Endodermal cell (in vitro differentiated cells): Measurements from ENCODE around the gene MEGF8. TPM values are rescaled to one million over a fixed set of nuclear protein-coding genes. Genes with fewer than 3 reads are reported as not detected.

Source experiments
- DNase-seq: peaks from one replicate; pipeline ENCODE4 v3.0.0-alpha.2; 2017
- H3K27ac ChIP-seq: 2 replicates; pipeline ENCODE4 v1.5.1; 2013; ENCODE audit warnings: mild to moderate bottlenecking, low read depth, low read length, moderate library complexity
- H3K27me3 ChIP-seq: 2 replicates; pipeline ENCODE4 v1.6.1; 2013; ENCODE audit warnings: mild to moderate bottlenecking, low read length, moderate library complexity; ENCODE audit not compliant: insufficient read depth, control insufficient read depth, poor library complexity, severe bottlenecking
- H3K36me3 ChIP-seq: 2 replicates; pipeline ENCODE4 v1.7.0; 2013; ENCODE audit warnings: mild to moderate bottlenecking, low read length, moderate library complexity; ENCODE audit not compliant: control insufficient read depth, insufficient read depth
- H3K4me1 ChIP-seq: one replicate; pipeline ENCODE4 v1.7.0; 2013; ENCODE audit warnings: low read length; ENCODE audit not compliant: control insufficient read depth, insufficient read depth
- H3K4me3 ChIP-seq: 2 replicates; pipeline ENCODE4 v1.5.1; 2013; ENCODE audit warnings: mild to moderate bottlenecking, low read length, moderate library complexity
- H3K9ac ChIP-seq: 2 replicates; pipeline ENCODE4 v1.6.1; 2013; ENCODE audit warnings: mild to moderate bottlenecking, low read length, moderate library complexity; ENCODE audit not compliant: poor library complexity, severe bottlenecking; ENCODE audit errors: extremely low read depth
- H3K9me3 ChIP-seq: 2 replicates; pipeline ENCODE4 v1.6.1; 2013; ENCODE audit warnings: mild to moderate bottlenecking, low read length, moderate library complexity; ENCODE audit not compliant: control insufficient read depth
- H3K27ac Mint-ChIP-seq: 2 replicates; pipeline ENCODE4 v1.8.0; 2020; ENCODE audit warnings: mixed read lengths
- H3K27me3 Mint-ChIP-seq: 2 replicates; pipeline ENCODE4 v1.8.0; 2021; ENCODE audit warnings: mild to moderate bottlenecking, mixed read lengths; ENCODE audit not compliant: insufficient read depth
- H3K36me3 Mint-ChIP-seq: 2 replicates; pipeline ENCODE4 v1.8.0; 2020; ENCODE audit warnings: low read depth, mixed read lengths
- H3K4me1 Mint-ChIP-seq: 2 replicates; pipeline ENCODE4 v1.8.0; 2020; ENCODE audit warnings: mixed read lengths
- H3K4me3 Mint-ChIP-seq: 2 replicates; pipeline ENCODE4 v1.8.0; 2020; ENCODE audit warnings: mild to moderate bottlenecking, moderate library complexity, mixed read lengths
- H3K9me3 Mint-ChIP-seq: 2 replicates; pipeline ENCODE4 v1.8.0; 2020; ENCODE audit warnings: mild to moderate bottlenecking, mixed read lengths
- WGBS, 2 experiments: methylation state at CpG; one replicate each; pipeline versions ENCODE4 v1.1.5 to v1.1.7; 2013; ENCODE audit warnings: missing lambda C conversion rate in 2 of 2, mixed read lengths in 1 of 2; ENCODE audit not compliant: insufficient coverage in 1 of 2, insufficient read length in 1 of 2; 5-methylcytosine and 5-hydroxymethylcytosine counted together
- total RNA-seq, 2 donors: library from RNA; stranded (reverse); fragmentation: NEBNext Ultra II Directional in 1 of 2; extraction: Animal tissue kit (Norgen Biotek cat#: 25700) in 1 of 2; gene quantifications; 2 replicates in 1 of 2; 3 replicates in 1 of 2; pipeline ENCODE4 v1.2.1, GENCODE V29; 2021
- TF ChIP-seq, protein P1 (sequence below): fragments of 200-600 bp; sonication (generic); conservative IDR thresholded peaks from 2 replicates; pipeline ENCODE4 v1.5.0; 2021; ENCODE audit warnings: antibody characterized with exemption, mild to moderate bottlenecking

MEGF8 gene
- total RNA-seq, 2 donors from 2014 or later, result 48.0 to 51.4 TPM

DNA sequence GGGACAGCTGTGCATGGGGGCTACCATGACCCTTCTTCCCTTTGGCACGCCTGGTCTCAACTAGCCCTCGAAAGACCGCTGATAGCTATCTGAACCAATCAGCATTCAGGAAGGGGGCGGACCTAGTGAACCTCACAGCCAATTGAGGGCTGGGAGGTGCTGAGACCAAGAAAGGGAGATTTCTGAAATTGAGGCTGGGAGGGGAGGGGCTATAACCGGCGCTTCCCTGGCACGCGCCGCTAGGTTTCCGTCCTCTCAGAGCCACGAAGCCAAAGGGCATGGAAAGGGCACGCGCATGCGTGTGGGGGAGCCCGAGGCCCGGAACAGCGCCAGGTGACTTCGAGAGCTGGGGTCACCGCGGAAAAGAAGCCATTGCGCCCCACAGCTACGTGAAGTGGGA lies 18.8 kb upstream of the MEGF8 start:
- H3K36me3 ChIP-seq, result no peaks in the 10 kb centered on the region
- Mint-ChIP-seq H3K27me3 (peaks cover 6% of the 10 kb centered on the region), H3K4me3 (no peak overlapping the region), H3K27ac (no peak overlapping the region), H3K4me1 (peaks cover 8% of the 10 kb centered on the region), H3K9me3 (no peaks in the 10 kb centered on the region), H3K36me3 (no peaks in the 10 kb centered on the region)
- WGBS, 2 experiments, result 94 to 99% methylated on average over 16 to 22 of the region's 22 CpGs
- H3K4me1 ChIP-seq, result no peaks in the 10 kb centered on the region
- H3K4me3 ChIP-seq, result no peak overlapping the region
- H3K27me3 ChIP-seq, result no peaks in the 10 kb centered on the region
- TF ChIP-seq, protein P1, sequence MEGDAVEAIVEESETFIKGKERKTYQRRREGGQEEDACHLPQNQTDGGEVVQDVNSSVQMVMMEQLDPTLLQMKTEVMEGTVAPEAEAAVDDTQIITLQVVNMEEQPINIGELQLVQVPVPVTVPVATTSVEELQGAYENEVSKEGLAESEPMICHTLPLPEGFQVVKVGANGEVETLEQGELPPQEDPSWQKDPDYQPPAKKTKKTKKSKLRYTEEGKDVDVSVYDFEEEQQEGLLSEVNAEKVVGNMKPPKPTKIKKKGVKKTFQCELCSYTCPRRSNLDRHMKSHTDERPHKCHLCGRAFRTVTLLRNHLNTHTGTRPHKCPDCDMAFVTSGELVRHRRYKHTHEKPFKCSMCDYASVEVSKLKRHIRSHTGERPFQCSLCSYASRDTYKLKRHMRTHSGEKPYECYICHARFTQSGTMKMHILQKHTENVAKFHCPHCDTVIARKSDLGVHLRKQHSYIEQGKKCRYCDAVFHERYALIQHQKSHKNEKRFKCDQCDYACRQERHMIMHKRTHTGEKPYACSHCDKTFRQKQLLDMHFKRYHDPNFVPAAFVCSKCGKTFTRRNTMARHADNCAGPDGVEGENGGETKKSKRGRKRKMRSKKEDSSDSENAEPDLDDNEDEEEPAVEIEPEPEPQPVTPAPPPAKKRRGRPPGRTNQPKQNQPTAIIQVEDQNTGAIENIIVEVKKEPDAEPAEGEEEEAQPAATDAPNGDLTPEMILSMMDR, result no peak
- H3K27ac ChIP-seq, result no peak overlapping the region
- peak; percentile 64 for DNase-seq
- H3K9me3 ChIP-seq, result no peaks in the 10 kb centered on the region
- no peak overlapping the region for H3K9ac ChIP-seq

DNA sequence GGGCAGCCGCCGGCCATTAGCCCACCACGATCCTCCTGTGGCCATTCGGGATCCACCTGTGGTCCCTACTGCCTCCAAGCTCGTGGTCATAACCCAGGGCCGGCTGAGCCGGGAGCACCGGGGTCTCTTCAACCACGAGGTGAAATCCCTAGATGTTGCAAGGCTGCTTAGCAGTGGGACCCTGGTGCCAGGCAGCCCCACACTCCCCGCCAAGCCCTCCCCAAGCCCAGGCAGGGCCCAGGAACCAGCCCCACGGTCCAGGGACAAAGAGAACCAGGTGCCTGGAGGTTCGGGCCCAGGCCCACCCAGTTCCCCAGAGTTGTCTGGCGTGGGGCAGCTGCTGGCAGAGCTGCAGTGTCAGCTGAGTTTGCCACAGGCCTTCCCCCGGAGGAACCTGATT lies 15.7 kb upstream of the MEGF8 start:
- Histone ChIP-seq H3K9ac (no peak overlapping the region), H3K27me3 (peaks cover 15% of the 10 kb centered on the region), H3K36me3 (no peaks in the 10 kb centered on the region), H3K4me1 (no peaks in the 10 kb centered on the region), H3K27ac (no peak overlapping the region), H3K9me3 (no peaks in the 10 kb centered on the region), H3K4me3 (no peak overlapping the region)
- peaks cover 3% of the 10 kb centered on the region for H3K4me1 Mint-ChIP-seq
- no peaks in the 10 kb centered on the region for H3K36me3 Mint-ChIP-seq
- H3K27ac Mint-ChIP-seq, result no peak overlapping the region
- no peaks in the 10 kb centered on the region for H3K9me3 Mint-ChIP-seq
- H3K4me3 Mint-ChIP-seq, result no peak overlapping the region
- TF ChIP-seq, protein P1, result no peak
- no peak for DNase-seq
- WGBS, 2 experiments, result 91 to 93% methylated on average over 12 to 14 of the region's 14 CpGs
- peaks cover 32% of the 10 kb centered on the region for H3K27me3 Mint-ChIP-seq

DNA sequence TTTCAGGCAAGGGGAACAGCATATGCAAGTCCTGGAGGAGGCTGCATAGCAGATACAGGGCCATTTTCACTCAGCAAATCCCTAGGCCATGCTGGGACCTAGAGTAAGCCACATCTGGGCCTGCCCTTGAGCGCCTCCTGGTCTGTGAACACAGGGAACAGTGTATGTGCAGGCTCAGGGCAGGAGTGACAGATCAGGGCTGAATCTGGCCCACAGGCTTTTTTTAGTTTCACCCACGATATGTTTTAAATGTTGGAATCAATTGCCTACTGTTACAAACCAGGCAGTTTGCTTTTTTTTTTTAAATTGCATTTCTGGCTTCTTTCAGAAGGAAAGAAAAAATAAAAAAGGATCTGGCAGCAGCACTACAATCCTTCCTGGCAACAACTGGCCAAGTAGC lies 13.8 kb upstream of the MEGF8 start:
- H3K9me3 Mint-ChIP-seq, result no peaks in the 10 kb centered on the region
- WGBS, 2 experiments, result 87 to 100% methylated on average over 2 of the region's 2 CpGs
- Histone ChIP-seq H3K9me3 (no peaks in the 10 kb centered on the region), H3K9ac (no peak overlapping the region), H3K4me3 (no peak overlapping the region), H3K4me1 (no peaks in the 10 kb centered on the region), H3K27me3 (peaks cover 23% of the 10 kb centered on the region), H3K36me3 (no peaks in the 10 kb centered on the region), H3K27ac (no peak overlapping the region)
- H3K4me3 Mint-ChIP-seq, result no peak overlapping the region
- no peak overlapping the region for H3K27ac Mint-ChIP-seq
- peaks cover 3% of the 10 kb centered on the region for H3K4me1 Mint-ChIP-seq
- DNase-seq, result peak; percentile 69
- TF ChIP-seq, protein P1, result peak; percentile 67
- H3K36me3 Mint-ChIP-seq, result no peaks in the 10 kb centered on the region
- H3K27me3 Mint-ChIP-seq, result peaks cover 46% of the 10 kb centered on the region
